C1 segment of cervical spinal cord (tissue), 14 donors: ENCODE data around the gene SLC2A13.

Source experiments
- DNase-seq, 14 donors: peaks; one replicate each; lab custom pipeline; 2025; lab: John Stamatoyannopoulos, UW

Gene SLC2A13

DNA sequence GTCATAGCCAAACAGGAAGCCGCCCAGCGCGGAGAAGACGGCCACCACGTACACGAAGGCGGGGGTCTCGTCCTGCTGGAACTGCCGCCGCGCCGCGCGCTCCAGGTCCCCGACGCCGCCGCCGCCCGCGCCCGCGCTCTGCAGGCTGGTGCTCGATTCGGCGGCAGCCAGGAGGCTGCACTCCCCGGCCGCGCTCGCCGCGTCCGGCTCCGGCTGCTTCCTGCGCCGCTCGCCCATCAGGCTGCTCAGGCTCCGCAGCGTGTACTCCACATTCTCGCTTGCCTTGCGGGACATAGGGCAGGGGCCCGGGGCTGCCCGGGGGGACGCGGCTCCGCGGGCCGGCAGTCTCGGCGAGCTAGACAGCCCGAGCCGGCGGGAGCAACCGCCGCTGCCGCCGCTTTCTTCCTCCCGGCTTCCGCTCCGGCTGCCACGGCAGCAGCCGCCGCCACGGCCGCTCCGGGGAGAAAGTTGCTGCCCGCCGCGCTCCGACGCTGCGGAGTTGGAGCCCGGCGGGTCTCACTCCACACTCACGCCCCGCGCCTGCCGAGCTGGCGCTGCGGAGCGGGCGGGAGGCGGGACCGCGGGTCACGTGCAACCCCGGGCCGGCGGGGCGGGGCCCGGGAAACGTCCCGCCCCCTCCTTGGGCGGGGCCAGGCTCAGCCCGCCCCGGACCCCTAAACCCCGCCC lies at the start of gene SLC2A13:
Gene SLC2A13 (minus strand): TSS at position 567 of the 687 bp plus-strand sequence. CDS start 273 bp downstream, at position 294.
- peak in 12 of 14 donors; percentile 20 to 81 (median 58) for DNase-seq

GRCh38 chr12:40154381-40154780 lies 48.5 kb upstream of the SLC2A13 start:
- no peak for DNase-seq

- DNase-seq: no peak
These were observed 47.6 kb upstream of the SLC2A13 start for GRCh38 chr12:40153432-40153831.

DNA sequence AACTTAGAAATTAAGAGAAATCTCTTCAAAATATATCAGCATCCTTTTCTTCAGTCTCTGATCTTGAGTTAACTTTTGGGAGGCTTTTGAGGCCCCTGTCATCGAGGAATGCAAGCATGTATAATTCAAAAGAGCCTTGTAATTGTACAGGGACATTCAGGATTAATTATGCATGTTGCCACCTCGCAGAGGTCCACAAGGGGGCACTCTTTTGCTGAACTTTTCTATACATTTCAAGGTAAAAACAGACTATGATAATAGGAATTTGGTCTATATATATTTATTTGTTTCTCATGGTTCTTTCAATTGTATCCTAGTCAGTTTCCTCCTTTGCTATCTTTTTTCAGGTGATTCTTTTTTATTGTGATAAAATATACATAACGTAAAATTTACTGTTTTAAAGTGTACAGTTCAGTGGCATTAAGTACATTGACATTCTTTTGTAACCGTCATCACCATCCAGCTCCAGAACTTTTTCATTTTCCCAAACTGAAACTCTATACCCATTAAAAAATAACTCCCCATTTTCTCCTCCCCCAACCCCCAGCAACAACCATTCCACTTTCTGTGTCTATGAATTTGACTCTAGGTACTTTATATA lies 47.0 kb upstream of the SLC2A13 start:
- DNase-seq: peak in 1 of 14 donors; percentile 2

GRCh38 chr12:40149673-40150260 lies 43.9 kb upstream of the SLC2A13 start:
- DNase-seq: no peak

DNA sequence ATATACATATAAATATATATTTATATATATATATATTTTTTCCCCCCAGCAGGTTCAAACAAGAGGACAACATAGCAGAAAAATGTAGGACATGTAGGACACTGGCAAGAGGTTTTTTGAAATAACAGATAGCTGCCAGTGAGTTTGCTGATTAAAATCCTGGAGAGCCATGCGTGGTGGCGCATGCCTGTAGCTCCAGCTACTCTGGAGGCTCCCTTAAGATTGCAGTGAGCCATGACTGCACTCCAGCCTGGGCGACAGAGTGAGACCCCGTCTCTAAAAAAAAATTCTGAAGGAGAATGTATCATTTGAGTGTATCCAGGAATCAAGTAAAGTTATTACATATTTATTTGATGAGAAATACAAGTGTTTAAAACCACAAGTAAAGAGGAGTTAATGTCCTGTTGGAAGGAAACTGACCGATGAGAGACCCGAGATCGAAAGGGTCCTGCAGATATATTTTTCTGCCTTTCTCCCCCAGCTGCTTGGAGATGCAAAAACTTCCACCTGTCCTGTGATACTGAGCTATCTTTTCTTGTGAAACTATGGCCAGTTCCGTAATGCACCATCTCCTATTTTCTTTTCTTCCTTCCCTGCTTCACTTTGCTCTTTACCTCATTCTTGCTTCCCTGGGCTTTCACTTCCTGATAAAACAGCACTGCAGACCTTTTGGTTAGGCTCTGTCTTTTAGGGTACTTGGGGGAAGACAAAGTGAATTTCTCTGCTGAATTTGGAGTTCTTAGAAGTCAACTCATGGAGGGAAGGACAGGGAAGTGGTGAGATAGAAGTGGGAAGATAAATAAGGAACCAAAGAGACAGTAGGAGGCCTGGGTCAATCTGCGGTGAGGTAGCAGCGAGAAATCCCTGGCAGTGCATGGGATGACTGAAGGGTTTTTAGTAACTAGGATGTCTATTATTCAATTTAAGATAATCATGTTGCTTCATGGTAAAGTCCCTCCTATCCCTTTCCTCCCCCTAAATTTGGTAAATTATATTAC lies 41.2 kb upstream of the SLC2A13 start:
- no peak for DNase-seq

GRCh38 chr12:40145896-40146295 lies 40.0 kb upstream of the SLC2A13 start:
- no peak for DNase-seq

- DNase-seq: peak in 4 of 14 donors; percentile 2 to 18 (median 5)
These were observed 38.1 kb upstream of the SLC2A13 start for GRCh38 chr12:40144023-40144422.

- DNase-seq: no peak
These were observed 36.3 kb upstream of the SLC2A13 start for GRCh38 chr12:40142001-40142744.

GRCh38 chr12:40138526-40138925 lies 32.6 kb upstream of the SLC2A13 start:
- DNase-seq: no peak

DNA sequence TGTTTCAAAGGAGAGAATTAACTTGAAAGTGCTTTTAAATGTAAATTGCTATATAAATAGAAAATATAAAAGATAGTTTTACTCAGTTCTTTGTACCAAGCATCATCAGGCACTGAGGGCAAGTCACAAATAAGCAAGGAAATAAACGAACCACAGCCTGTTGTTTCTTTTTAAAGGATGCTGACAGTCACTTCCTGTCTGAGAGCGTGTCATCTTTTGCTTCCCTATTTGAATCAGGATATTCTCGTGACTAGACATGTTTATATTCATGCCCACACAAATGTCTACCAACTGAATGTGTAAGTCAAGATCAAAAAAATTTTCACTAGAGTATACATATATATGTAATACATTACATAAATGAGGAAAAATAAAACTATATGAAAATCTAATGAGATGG lies 31.4 kb upstream of the SLC2A13 start:
- DNase-seq: no peak

DNA sequence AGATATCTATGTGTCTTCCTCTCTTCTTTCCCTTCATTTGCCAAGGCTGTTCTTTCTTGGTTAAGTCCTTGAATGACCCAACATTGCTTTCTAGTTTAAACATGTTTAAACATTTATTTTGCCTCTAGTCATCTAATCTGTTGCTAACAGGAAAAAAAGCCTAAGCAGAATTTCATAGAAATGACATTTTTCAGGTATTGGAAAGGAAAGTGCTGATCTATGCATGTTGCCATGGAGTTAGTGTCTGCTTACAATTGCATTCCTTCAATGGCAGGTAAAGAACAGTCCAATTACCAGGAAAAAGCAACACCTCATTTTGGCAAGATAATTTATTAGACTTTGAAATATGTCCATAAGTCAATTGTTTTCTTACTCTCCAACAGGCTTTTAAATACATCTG lies 21.5 kb upstream of the SLC2A13 start:
- no peak for DNase-seq

DNA sequence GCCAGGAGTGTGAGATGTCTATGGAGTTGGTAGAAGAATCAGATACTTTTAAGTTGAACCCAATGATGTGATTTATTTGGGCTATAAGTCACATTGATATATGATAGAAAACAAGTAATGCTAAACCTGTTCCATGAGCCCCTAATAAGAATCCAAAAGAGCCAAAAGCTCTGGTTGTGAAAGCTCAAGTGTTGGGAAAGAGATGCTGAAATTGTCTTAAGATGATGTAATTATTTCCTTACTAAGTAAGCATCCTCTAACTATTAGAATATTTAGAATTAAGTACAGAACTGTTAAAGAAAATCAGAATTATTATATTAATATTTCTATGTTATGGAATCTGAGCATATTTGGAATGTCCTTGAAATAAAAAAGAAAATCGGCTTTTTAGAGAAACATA lies 17.6 kb upstream of the SLC2A13 start:
- no peak for DNase-seq

DNA sequence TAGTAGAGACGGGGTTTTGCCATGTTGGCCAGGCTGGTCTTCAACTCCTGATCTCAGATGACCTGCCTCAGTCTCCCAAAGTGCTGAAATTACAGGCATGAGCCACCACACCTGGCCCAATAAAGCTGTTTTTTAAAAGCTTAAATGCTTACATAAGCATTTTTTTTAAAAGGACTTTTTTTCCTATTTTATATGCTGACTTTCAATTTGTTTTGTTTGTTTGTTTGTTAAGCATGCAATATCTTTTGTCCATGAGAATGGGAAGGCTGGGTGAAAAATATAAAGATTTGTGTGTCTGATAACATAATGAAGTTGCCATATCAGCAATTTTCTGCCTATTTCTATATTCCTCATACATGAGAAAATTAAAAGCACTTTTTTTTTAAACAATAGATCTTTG lies 17.0 kb upstream of the SLC2A13 start:
- DNase-seq: no peak

- no peak for DNase-seq
These were observed 11.9 kb upstream of the SLC2A13 start for GRCh38 chr12:40117818-40118217.

- DNase-seq: no peak
These were observed 4.7 kb upstream of the SLC2A13 start for GRCh38 chr12:40110586-40110985.

DNA sequence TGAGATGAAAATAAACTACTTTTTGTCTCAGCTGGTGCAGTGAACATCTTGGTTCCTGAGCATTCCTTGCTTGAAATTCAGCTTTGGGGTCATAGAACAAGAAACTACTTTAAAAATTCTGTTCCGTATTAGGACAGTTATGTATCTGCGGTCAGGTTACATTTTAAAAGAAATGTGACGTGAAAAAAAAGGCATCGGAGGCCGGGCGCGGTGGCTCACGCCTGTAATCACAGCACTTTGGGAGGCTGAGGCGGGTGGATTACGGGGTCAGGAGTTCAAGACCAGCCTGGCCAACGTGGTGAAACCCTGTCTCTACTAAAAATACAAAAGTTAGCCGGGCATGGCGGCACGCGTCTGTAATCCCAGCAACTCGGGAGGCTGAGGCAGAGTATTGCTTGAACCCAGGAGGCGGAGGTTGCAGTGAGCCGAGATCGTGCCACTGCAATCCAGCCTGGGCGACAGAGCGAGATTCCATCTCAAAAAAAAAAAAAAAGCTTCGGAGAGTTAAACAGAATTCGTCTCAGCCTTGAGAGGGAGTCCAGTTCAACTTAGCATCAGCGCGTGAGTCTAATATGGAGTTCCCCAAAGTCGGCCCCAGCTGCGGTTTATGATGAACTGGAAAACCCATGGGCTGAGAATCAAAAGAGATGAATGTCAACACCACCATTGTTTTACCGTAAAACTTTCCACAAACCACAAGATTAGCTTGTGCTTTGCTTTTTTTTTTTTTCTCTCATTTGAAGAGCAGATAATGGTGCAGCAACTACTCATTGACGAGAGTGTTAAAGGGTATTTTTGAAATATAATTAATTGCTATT lies 2.1 kb upstream of the SLC2A13 start:
- DNase-seq: no peak

DNA sequence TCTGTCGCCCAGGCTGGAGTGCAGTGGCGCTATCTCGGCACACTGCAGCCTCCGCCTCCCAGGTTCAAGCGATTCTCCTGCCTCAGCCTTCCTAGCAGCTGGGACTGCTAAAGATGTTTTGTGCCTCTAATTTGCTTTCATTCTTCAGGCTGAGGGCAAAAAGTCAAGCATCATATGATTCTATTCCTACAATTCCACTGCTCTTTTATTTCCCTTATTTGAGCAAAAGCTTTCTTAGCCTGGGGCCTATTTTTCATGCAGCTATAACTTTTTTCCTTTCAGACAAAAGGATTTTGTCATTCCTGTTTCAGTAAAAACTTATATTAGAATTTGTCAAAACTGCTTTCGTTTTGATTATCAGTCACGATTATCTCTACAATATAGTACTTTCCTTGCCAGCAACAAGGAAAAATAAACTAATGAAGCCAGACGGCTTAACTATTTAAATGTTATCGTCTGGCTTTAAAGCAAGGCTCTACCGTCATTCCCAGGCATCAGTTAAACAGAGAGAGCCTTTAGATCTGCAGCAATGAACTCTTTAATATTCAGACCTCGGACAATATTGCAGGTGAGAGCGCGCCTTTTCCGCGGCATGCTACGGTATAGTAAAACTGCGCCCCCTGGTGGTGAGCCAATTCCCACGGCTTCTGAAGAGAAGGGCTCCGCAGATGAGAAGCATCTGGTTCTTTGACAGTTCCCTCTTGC lies 1.4 kb upstream of the SLC2A13 start:
- peak in 13 of 14 donors; percentile 3 to 78 (median 55) for DNase-seq

DNA sequence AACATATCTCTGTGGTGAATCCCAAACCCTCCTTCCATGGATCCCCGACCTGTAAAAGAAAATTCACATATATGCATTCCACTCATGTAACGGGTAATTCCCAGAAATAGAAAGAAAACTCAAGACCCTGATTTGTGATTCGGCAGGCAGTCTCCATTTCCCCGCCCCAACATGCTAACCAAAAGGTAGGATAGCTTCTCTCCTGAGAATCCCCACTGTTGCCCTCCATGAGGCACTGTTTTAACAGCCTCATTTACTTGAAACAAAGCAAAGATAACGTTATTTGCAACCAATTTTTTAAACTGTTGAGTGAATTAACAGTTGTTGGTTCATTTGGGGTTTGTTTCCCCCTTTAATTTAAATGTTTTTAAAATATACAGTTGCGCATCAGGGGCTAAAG lies 774 bp upstream of the SLC2A13 start:
- DNase-seq: no peak

DNA sequence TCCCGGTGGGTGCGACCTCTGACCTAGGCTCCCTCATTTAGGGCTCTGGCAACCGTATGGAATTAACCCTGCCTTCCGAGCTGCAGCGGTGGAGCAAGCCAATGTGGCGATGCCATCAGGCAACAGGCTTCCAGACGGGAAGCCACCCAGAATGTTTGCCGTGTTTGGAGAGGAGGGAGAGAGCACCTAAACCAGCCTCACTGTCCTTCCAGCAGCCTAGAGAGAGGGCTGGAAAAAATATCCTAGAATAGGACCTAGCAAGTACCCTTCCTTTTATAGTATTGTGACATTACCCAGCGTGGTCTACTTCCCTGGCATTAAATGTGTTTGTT lies 287 bp upstream of the SLC2A13 start:
- peak in 1 of 14 donors; percentile 48 for DNase-seq
